Activated CD4-positive, alpha-beta T cell treated with anti-CD3 and anti-CD28 coated beads, Interleukin-2, amount 10 ng/mL, durations not matched to agents 24 days and 14 days (primary cell): ENCODE data around the gene PSPC1. TPM values are rescaled to one million over a fixed set of nuclear protein-coding genes. Genes with fewer than 3 reads are reported as not detected.

ENCODE experiments used
- total RNA-seq: library from RNA; stranded (reverse); gene quantifications from 2 replicates; pipeline ENCODE4 v1.2.3, GENCODE V29; 2022

Gene PSPC1
- total RNA-seq, 1 donor from 2014 or later = 71.8 TPM

Other genes starting within 250 kb of the PSPC1 start
- gene TPTE2, start 221.4 kb downstream of the PSPC1 start, total RNA-seq = not detected in 2 replicates
- gene MPHOSPH8, start 149.3 kb downstream of the PSPC1 start, total RNA-seq = 40.3 and 41.1 TPM in 2 replicates
- gene ZMYM5, start 80.7 kb upstream of the PSPC1 start, total RNA-seq = 12.9 and 13.4 TPM in 2 replicates
- gene ZMYM2, start 175.8 kb upstream of the PSPC1 start, total RNA-seq = 62.4 and 67.0 TPM in 2 replicates